Measurements from ENCODE around the gene TRIM17. TPM values are rescaled to one million over a fixed set of nuclear protein-coding genes. Genes with fewer than 3 reads are reported as not detected.

Gene TRIM17
- total and polyA plus RNA-seq, 2 of the 8 experiments (the other 6 are each of a cell fraction or from before 2014, with no cell fraction given), result 1.1 to 2.2 TPM

DNA sequence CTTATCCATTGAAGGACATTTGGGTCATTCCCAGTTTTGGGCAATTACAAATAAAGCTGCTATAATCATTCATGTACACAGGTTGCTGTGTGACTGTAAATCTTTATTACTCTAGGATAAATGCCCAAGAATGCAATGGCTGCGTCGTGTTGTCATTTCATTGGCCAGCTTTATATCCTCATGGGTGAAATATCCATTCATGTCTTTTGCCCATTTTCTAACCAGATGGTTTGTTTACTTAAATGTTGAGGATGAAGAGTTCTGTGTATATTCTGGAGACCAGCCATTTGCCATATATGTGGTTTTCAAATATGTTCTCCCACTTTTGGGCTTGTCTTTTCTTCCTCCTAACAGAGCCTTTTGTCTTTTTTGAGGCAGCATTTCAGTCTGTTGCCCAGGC lies 35.3 kb downstream of the TRIM17 start (continued):
- TF ChIP-seq, protein P1, sequence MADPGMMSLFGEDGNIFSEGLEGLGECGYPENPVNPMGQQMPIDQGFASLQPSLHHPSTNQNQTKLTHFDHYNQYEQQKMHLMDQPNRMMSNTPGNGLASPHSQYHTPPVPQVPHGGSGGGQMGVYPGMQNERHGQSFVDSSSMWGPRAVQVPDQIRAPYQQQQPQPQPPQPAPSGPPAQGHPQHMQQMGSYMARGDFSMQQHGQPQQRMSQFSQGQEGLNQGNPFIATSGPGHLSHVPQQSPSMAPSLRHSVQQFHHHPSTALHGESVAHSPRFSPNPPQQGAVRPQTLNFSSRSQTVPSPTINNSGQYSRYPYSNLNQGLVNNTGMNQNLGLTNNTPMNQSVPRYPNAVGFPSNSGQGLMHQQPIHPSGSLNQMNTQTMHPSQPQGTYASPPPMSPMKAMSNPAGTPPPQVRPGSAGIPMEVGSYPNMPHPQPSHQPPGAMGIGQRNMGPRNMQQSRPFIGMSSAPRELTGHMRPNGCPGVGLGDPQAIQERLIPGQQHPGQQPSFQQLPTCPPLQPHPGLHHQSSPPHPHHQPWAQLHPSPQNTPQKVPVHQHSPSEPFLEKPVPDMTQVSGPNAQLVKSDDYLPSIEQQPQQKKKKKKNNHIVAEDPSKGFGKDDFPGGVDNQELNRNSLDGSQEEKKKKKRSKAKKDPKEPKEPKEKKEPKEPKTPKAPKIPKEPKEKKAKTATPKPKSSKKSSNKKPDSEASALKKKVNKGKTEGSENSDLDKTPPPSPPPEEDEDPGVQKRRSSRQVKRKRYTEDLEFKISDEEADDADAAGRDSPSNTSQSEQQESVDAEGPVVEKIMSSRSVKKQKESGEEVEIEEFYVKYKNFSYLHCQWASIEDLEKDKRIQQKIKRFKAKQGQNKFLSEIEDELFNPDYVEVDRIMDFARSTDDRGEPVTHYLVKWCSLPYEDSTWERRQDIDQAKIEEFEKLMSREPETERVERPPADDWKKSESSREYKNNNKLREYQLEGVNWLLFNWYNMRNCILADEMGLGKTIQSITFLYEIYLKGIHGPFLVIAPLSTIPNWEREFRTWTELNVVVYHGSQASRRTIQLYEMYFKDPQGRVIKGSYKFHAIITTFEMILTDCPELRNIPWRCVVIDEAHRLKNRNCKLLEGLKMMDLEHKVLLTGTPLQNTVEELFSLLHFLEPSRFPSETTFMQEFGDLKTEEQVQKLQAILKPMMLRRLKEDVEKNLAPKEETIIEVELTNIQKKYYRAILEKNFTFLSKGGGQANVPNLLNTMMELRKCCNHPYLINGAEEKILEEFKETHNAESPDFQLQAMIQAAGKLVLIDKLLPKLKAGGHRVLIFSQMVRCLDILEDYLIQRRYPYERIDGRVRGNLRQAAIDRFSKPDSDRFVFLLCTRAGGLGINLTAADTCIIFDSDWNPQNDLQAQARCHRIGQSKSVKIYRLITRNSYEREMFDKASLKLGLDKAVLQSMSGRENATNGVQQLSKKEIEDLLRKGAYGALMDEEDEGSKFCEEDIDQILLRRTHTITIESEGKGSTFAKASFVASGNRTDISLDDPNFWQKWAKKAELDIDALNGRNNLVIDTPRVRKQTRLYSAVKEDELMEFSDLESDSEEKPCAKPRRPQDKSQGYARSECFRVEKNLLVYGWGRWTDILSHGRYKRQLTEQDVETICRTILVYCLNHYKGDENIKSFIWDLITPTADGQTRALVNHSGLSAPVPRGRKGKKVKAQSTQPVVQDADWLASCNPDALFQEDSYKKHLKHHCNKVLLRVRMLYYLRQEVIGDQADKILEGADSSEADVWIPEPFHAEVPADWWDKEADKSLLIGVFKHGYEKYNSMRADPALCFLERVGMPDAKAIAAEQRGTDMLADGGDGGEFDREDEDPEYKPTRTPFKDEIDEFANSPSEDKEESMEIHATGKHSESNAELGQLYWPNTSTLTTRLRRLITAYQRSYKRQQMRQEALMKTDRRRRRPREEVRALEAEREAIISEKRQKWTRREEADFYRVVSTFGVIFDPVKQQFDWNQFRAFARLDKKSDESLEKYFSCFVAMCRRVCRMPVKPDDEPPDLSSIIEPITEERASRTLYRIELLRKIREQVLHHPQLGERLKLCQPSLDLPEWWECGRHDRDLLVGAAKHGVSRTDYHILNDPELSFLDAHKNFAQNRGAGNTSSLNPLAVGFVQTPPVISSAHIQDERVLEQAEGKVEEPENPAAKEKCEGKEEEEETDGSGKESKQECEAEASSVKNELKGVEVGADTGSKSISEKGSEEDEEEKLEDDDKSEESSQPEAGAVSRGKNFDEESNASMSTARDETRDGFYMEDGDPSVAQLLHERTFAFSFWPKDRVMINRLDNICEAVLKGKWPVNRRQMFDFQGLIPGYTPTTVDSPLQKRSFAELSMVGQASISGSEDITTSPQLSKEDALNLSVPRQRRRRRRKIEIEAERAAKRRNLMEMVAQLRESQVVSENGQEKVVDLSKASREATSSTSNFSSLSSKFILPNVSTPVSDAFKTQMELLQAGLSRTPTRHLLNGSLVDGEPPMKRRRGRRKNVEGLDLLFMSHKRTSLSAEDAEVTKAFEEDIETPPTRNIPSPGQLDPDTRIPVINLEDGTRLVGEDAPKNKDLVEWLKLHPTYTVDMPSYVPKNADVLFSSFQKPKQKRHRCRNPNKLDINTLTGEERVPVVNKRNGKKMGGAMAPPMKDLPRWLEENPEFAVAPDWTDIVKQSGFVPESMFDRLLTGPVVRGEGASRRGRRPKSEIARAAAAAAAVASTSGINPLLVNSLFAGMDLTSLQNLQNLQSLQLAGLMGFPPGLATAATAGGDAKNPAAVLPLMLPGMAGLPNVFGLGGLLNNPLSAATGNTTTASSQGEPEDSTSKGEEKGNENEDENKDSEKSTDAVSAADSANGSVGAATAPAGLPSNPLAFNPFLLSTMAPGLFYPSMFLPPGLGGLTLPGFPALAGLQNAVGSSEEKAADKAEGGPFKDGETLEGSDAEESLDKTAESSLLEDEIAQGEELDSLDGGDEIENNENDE (IDR thresholded peaks at IDR 0.05; ENCODE audit: insufficient replicate concordance, low read length), result no peak
